ENCODE measurements around the gene NEGR1. TPM values are rescaled to one million over a fixed set of nuclear protein-coding genes. Genes with fewer than 3 reads are reported as not detected.
"Not testable (repeated sequence)": the region's sequence is repeated elsewhere in the genome, so short reads cannot be mapped to it uniquely, and the experiment has no call there.

NEGR1 gene
- total RNA-seq, 4 donors from 2014 or later = 4.1 to 12.4 (median 10.2) TPM

DNA sequence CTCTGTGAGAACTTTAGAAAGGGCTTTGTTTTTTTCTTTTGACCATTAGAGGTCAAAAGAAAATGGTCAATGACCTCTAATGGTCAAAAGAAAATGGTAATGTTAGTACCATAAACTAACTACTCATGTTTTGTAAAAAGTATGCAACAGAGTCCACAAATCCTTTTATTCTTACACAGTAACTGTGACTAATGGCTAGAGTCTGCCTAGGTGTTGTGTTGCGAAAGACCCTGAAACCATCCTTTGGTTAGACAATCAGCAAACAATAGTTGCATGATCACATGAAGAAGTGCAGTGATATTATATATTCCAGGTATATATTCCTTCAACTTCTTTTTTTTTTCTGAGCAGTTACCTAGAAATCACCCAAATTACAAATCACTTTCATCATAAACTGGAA lies 40.9 kb downstream of the NEGR1 start:
- 94 to 97% methylated on average over 1 of the region's 1 CpG for WGBS, 2 donors
- Histone ChIP-seq H3K27me3 (no peaks in the 10 kb centered on the region), H3K27ac (no peak overlapping the region), H3K9me3 (no peaks in the 10 kb centered on the region), H3K4me3 (replicated peaks in 1 of 3) (no peak overlapping the region), H3K36me3 (no peaks in the 10 kb centered on the region), H3K4me1 (no peaks in the 10 kb centered on the region)
- intact Hi-C loops (cut with DNase I) = no loop called here
- DNase-seq = no peak
- TF ChIP-seq, protein P1, sequence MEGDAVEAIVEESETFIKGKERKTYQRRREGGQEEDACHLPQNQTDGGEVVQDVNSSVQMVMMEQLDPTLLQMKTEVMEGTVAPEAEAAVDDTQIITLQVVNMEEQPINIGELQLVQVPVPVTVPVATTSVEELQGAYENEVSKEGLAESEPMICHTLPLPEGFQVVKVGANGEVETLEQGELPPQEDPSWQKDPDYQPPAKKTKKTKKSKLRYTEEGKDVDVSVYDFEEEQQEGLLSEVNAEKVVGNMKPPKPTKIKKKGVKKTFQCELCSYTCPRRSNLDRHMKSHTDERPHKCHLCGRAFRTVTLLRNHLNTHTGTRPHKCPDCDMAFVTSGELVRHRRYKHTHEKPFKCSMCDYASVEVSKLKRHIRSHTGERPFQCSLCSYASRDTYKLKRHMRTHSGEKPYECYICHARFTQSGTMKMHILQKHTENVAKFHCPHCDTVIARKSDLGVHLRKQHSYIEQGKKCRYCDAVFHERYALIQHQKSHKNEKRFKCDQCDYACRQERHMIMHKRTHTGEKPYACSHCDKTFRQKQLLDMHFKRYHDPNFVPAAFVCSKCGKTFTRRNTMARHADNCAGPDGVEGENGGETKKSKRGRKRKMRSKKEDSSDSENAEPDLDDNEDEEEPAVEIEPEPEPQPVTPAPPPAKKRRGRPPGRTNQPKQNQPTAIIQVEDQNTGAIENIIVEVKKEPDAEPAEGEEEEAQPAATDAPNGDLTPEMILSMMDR (IDR thresholded peaks at IDR 0.05) = no peak
- TF ChIP-seq POLR2A (IDR thresholded peaks at IDR 0.05) = no peak

GRCh38 chr1:72235931-72236330 lies 46.4 kb downstream of the NEGR1 start:
- H3K36me3 ChIP-seq; DNase-seq; H3K9me3 ChIP-seq; H3K27ac ChIP-seq; H3K27me3 ChIP-seq; H3K4me3 ChIP-seq (replicated peaks in 1 of 3); intact Hi-C loops (cut with DNase I); H3K4me1 ChIP-seq: not testable (repeated sequence)

GRCh38 chr1:72235062-72235461 lies 47.3 kb downstream of the NEGR1 start:
- Histone ChIP-seq H3K27ac (no peak overlapping the region), H3K36me3 (no peaks in the 10 kb centered on the region), H3K9me3 (no peaks in the 10 kb centered on the region), H3K4me3 (replicated peaks in 1 of 3) (no peak overlapping the region), H3K4me1 (no peaks in the 10 kb centered on the region), H3K27me3 (no peaks in the 10 kb centered on the region)
- no peak for TF ChIP-seq POLR2A (IDR thresholded peaks at IDR 0.05)
- TF ChIP-seq, protein P1 (IDR thresholded peaks at IDR 0.05) = no peak
- intact Hi-C loops (cut with DNase I) = no loop called here
- DNase-seq = no peak
- 78 to 83% methylated on average over 7 of the region's 7 CpGs for WGBS, 2 donors

GRCh38 chr1:72230746-72231145 lies 51.6 kb downstream of the NEGR1 start:
- Histone ChIP-seq H3K4me3 (replicated peaks in 1 of 3) (no peak overlapping the region), H3K36me3 (no peaks in the 10 kb centered on the region), H3K4me1 (no peaks in the 10 kb centered on the region), H3K27me3 (no peaks in the 10 kb centered on the region), H3K9me3 (no peaks in the 10 kb centered on the region), H3K27ac (no peak overlapping the region)
- intact Hi-C loops (cut with DNase I) = no loop called here
- TF ChIP-seq, protein P1 (IDR thresholded peaks at IDR 0.05) = no peak
- TF ChIP-seq POLR2A (IDR thresholded peaks at IDR 0.05) = no peak
- DNase-seq = no peak
- WGBS, 2 donors = 88 to 91% methylated on average over 1 of the region's 1 CpG

- TF ChIP-seq, protein P1 (IDR thresholded peaks at IDR 0.05) = no peak
- no peak for TF ChIP-seq POLR2A (IDR thresholded peaks at IDR 0.05)
- no peak for DNase-seq
These were observed 52.4 kb downstream of the NEGR1 start for GRCh38 chr1:72229893-72230292.

GRCh38 chr1:72227667-72228066 lies 54.7 kb downstream of the NEGR1 start:
- intact Hi-C loops (cut with DNase I) = no loop called here
- Histone ChIP-seq H3K36me3 (no peaks in the 10 kb centered on the region), H3K4me3 (replicated peaks in 1 of 3) (no peak overlapping the region), H3K9me3 (no peaks in the 10 kb centered on the region), H3K27ac (no peak overlapping the region), H3K27me3 (no peaks in the 10 kb centered on the region), H3K4me1 (no peaks in the 10 kb centered on the region)
- TF ChIP-seq, protein P1 (IDR thresholded peaks at IDR 0.05) = no peak
- no peak for TF ChIP-seq POLR2A (IDR thresholded peaks at IDR 0.05)
- 84 to 85% methylated on average over 4 of the region's 4 CpGs for WGBS, 2 donors
- no peak for DNase-seq

More at GRCh38 chr1:72229893-72230292, 52.4 kb downstream of the NEGR1 start:
- no peaks in the 10 kb centered on the region for H3K27me3 ChIP-seq
- H3K27ac ChIP-seq = no peak overlapping the region
- no peaks in the 10 kb centered on the region for H3K36me3 ChIP-seq
- intact Hi-C loops (cut with DNase I) = no loop called here
- H3K4me1 ChIP-seq = no peaks in the 10 kb centered on the region
- H3K9me3 ChIP-seq = no peaks in the 10 kb centered on the region
- H3K4me3 ChIP-seq (replicated peaks in 1 of 3) = no peak overlapping the region

Data from thyroid gland (tissue), 4 donors.